SK-N-MC (cell line): ENCODE measurements around the gene LRRFIP1.

ENCODE experiments used
- DNase-seq: peaks from one replicate; pipeline ENCODE4 v3.0.0-alpha.2; 2011; ENCODE audit warnings: low read depth, low spot score
- H3K27ac ChIP-seq: fragments of 200-600 bp; sonication (generic); 2 replicates; pipeline ENCODE4 v1.5.1; 2016; ENCODE audit warnings: mixed run types
- H3K36me3 ChIP-seq: fragments of 200-600 bp; sonication (generic); 2 replicates; pipeline ENCODE4 v1.6.1; 2017; ENCODE audit warnings: antibody characterized with exemption, low read length, mixed read lengths; ENCODE audit not compliant: insufficient read depth
- H3K4me3 ChIP-seq: fragments of 200-600 bp; sonication (generic); 2 replicates; pipeline ENCODE4 v1.5.1; 2016
- H3K9ac ChIP-seq: fragments of 200-600 bp; sonication (generic); 2 replicates; pipeline ENCODE4 v1.8.0; 2017; ENCODE audit warnings: mixed run types, mixed read lengths; ENCODE audit not compliant: insufficient read length
- H3K9me3 ChIP-seq: fragments of 200-600 bp; sonication (generic); 2 replicates; pipeline ENCODE4 v1.6.1; 2017; ENCODE audit warnings: low read depth, mild to moderate bottlenecking, antibody characterized with exemption, low read length, moderate library complexity, mixed read lengths
- EZH2 ChIP-seq: fragments of 200-600 bp; sonication (generic); IDR thresholded peaks from one replicate; pipeline ENCODE4 v1.6.1; 2017; ENCODE audit warnings: antibody characterized with exemption
- FOXP2 ChIP-seq: optimal IDR thresholded peaks from 2 replicates; pipeline ENCODE3; 2011; ENCODE audit warnings: mild to moderate bottlenecking, moderate library complexity; ENCODE audit not compliant: insufficient read depth; ENCODE audit errors: extremely low read length, control extremely low read depth
- POLR2AphosphoS5 ChIP-seq: IDR thresholded peaks from 2 replicates; pipeline ENCODE4 v1.6.1; 2012; ENCODE audit warnings: mild to moderate bottlenecking, low read depth, low read length, borderline replicate concordance

The LRRFIP1 gene

DNA sequence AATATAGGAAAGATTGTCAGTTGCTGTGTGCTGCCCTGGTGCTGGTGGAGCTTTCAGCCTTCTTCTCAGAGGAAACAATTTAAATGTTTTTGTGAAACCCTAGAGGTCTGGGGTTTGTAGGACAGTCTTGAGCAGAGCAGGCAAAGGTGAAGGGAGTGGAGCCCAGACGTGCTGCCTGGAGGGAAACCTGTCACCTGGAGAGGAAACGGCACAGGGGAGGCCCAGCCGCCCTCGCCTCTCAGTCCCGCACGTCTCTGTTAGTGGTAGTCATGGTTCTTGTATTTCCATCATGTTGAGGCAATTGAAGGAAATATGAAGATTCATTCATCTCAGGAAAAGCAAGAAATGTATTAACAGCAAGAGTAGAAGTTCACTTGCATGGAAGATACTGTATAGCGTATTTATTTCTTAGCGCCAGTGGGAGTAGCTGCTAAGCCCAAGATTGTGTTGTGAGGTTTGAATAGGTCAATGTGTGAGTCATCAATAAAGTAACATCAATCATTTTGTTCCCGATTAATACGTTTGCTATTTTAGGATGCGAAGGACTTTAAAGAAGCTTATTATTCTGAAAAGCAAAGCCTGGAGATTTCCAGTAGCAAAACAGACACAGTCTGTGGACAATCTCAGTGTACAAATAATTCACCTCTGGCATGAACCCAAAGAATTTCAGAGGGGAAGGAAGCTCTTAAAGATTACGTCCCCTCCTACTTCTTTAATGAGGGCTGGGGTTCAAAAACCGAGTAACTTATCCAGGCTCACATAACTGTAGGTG is 70.4 kb downstream of the LRRFIP1 start:
- H3K36me3 ChIP-seq: no peaks in the 10 kb centered on the region
- DNase-seq: no peak
- TF ChIP-seq POLR2AphosphoS5 (no peak), EZH2 (no peak), FOXP2 (no peak)
- no peak overlapping the region for H3K9ac ChIP-seq
- H3K4me3 ChIP-seq: 0 out of 2 replicates have a peak overlapping the region, but pooled peaks have one; percentile 5
- H3K27ac ChIP-seq: no peak overlapping the region
- H3K9me3 ChIP-seq: no peaks in the 10 kb centered on the region

DNA sequence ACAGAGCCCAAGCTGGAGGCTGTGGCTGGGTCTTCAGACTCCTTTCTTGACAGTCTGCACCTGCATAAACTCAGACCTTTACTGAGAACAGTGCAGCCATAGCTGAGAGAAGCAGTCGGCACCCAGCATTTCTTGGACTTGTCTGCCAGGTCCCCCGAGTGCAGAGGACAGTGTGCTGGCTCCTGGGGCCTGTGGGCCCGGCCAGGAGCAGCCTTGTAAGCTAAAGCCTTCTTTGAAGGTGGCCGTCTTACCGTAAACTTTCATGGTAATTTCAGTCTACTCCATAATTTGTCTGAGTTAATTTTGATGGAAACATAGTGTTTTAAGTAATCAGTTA is 70.9 kb downstream of the LRRFIP1 start:
- no peak for DNase-seq
- H3K9me3 ChIP-seq: no peaks in the 10 kb centered on the region
- no peak for TF ChIP-seq EZH2
- TF ChIP-seq FOXP2: no peak
- no peak for TF ChIP-seq POLR2AphosphoS5
- H3K27ac ChIP-seq: no peak overlapping the region
- H3K4me3 ChIP-seq: 0 out of 2 replicates have a peak overlapping the region, but pooled peaks have one; percentile 5
- no peak overlapping the region for H3K9ac ChIP-seq
- no peaks in the 10 kb centered on the region for H3K36me3 ChIP-seq

DNA sequence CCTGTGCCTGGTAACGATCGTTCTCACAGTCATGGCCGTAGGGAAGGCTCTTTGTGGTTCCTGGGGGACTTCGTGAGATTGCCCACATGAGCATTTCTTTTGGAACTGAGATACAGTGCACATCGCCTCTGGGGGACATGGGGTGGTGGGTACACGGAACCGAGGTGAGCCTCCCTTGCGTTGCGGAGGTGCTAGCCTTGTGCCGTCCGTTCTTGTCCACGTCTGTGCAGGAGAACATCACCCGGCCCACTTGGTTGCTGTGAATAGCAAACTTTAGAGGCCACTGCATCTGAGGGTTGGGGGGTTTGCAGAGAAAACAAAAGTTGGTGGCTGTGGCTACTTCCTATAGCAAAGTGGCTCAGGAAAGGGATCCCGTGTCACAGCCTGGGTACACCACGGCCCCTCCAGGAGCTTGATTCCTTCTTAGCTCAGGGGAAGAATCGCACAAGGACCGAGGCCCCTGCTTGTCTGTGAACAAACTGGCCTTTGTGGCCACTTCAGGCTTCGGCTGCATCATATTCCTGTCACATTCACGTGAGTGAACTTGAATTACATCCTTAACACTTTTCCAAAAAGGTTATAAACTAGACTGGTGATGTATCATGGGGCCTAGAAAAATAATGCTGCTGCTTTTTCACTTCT is 72.6 kb downstream of the LRRFIP1 start:
- Histone ChIP-seq H3K36me3 (no peaks in the 10 kb centered on the region), H3K9ac (peak overlapping the region; percentile 41), H3K27ac (peak overlapping the region; percentile 95), H3K4me3 (peak overlapping the region; percentile 76), H3K9me3 (no peaks in the 10 kb centered on the region)
- TF ChIP-seq FOXP2 (no peak), POLR2AphosphoS5 (no peak), EZH2 (no peak)
- no peak for DNase-seq

DNA sequence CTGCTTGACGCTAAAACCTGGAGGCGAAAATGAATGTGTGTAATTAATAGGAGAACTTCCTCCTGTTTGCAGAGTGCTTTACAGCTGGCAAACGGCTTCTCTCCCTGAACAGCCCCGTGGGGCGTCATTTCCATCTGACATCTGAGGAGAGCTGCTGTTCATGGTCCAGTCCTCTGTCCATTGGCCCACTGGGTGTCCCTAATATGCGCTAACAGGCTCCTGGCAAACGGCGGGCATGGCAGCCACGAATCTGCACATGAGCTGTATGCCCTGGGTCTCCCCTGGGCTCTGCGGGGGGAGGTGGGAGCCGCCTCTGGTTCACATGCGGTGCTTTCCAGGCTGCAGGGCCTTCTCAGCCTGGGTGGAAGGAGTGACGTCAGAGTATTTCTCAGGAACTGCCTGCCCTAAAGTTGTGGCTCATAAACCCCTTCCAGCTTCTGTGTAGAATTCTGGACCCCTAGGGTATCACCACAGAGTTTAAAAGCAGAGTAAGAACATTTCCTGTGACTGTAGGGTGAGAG is 73.2 kb downstream of the LRRFIP1 start:
- peak overlapping the region; percentile 95 for H3K27ac ChIP-seq
- peak overlapping the region; percentile 76 for H3K4me3 ChIP-seq
- H3K9me3 ChIP-seq: no peaks in the 10 kb centered on the region
- peak; percentile 99 for DNase-seq
- no peaks in the 10 kb centered on the region for H3K36me3 ChIP-seq
- no peak for TF ChIP-seq FOXP2
- 0 out of 2 replicates have a peak, but pooled peaks have one; percentile 55 for TF ChIP-seq POLR2AphosphoS5
- H3K9ac ChIP-seq: peak overlapping the region; percentile 41

GRCh38 chr2:237701033-237701858 is 73.9 kb downstream of the LRRFIP1 start:
- H3K9ac ChIP-seq: peak overlapping the region; percentile 41
- DNase-seq: no peak
- H3K9me3 ChIP-seq: no peaks in the 10 kb centered on the region
- TF ChIP-seq FOXP2: no peak
- no peak for TF ChIP-seq EZH2
- no peak; the same call in none of the 2 replicates for TF ChIP-seq POLR2AphosphoS5
- H3K36me3 ChIP-seq: no peaks in the 10 kb centered on the region
- peak overlapping the region; percentile 95 for H3K27ac ChIP-seq
- H3K4me3 ChIP-seq: peak overlapping the region; percentile 76

DNA sequence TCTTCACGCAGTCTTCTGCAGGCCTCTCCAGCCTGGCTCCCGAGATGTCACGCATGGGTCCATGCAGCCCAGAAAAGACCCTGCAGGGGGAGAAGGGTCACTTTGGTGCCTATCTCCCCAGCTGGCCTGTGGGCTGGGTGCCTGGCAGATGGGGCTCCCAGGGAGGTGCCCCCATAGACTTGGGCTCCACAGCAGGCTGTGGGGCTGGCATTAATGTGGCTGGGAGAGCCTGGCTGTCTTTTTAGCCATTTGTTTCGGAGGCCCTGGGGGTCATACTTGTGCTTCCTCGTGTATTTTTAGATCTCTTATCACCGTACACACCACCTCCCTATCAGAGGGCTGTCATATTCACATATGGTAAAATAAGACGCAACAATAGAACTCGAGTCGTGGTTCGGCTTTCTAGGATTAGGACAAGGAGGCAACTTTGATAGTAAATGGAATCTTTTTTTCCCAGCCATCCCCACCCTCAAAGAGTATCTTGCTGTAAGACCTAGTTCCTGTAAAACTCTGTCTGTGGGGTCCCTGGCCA is 74.5 kb downstream of the LRRFIP1 start:
- Histone ChIP-seq H3K9me3 (no peaks in the 10 kb centered on the region), H3K27ac (0 out of 2 replicates have a peak overlapping the region, but pooled peaks have one; percentile 17), H3K36me3 (no peaks in the 10 kb centered on the region), H3K4me3 (peak overlapping the region; percentile 76), H3K9ac (peak overlapping the region; percentile 34)
- TF ChIP-seq FOXP2: no peak
- TF ChIP-seq EZH2: no peak
- no peak for TF ChIP-seq POLR2AphosphoS5
- DNase-seq: no peak

- no peak for DNase-seq
- Histone ChIP-seq H3K4me3 (peak overlapping the region; percentile 61), H3K9me3 (no peaks in the 10 kb centered on the region), H3K9ac (peak overlapping the region; percentile 34), H3K36me3 (no peaks in the 10 kb centered on the region), H3K27ac (0 out of 2 replicates have a peak overlapping the region, but pooled peaks have one; percentile 17)
- TF ChIP-seq EZH2: no peak
- no peak for TF ChIP-seq POLR2AphosphoS5
- TF ChIP-seq FOXP2: no peak
Observed at GRCh38 chr2:237702441-237703391, 75.3 kb downstream of the LRRFIP1 start.
